OCI-LY1 (cell line): ENCODE results near the gene ACOT12.

Source experiments
- EZH2 ChIP-seq: fragments of 200-600 bp; sonication (generic), shearing (Covaris generic); IDR thresholded peaks from 2 replicates; pipeline ENCODE4 v1.8.0; 2017; ENCODE audit warnings: borderline replicate concordance, mixed run types, mild to moderate bottlenecking, antibody characterized with exemption, low read length, moderate library complexity, mixed read lengths
- TF ChIP-seq, protein P1 (sequence below): fragments of 200-600 bp; sonication (generic), shearing (Covaris generic); IDR thresholded peaks from 2 replicates; pipeline ENCODE4 v1.5.1; 2017; ENCODE audit warnings: mild to moderate bottlenecking, antibody characterized with exemption, low read length, moderate library complexity, mixed read lengths

DNA sequence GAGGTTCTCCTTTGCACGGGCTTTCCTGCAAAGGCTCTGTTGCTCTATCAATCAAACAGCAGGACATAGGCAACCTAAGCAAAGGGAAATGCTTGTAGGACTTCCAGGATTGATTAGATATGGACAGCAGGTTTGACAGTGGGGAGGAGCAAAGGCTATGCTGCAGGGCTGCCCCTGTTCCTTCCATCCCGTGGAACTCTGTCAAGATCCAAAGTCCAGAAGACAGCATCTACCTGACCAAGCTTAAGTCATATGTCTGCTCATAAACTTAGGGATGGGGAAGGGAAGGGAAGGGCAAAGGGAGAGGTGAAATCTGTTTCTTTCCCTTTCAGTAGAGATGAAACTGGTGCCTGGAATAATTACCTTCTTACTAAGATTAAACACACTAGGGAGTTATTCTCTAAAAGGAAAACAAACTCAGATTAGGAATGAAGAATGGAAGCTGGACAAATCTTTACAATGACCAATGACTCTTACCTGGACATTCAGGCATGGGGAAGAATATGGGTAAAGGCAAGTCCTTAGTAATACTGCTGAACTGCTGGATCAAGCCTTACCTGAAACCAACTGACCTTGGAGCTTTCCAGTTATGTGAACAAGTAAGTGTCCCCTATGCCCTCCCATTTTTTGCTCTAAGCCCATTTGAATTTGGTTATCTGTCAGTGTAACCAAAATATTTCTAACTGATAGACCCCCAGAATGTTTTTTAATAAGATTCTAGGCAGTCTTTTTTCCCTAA, 8.4 kb upstream of the ACOT12 start:
- no peak for TF ChIP-seq EZH2
- TF ChIP-seq, protein P1, sequence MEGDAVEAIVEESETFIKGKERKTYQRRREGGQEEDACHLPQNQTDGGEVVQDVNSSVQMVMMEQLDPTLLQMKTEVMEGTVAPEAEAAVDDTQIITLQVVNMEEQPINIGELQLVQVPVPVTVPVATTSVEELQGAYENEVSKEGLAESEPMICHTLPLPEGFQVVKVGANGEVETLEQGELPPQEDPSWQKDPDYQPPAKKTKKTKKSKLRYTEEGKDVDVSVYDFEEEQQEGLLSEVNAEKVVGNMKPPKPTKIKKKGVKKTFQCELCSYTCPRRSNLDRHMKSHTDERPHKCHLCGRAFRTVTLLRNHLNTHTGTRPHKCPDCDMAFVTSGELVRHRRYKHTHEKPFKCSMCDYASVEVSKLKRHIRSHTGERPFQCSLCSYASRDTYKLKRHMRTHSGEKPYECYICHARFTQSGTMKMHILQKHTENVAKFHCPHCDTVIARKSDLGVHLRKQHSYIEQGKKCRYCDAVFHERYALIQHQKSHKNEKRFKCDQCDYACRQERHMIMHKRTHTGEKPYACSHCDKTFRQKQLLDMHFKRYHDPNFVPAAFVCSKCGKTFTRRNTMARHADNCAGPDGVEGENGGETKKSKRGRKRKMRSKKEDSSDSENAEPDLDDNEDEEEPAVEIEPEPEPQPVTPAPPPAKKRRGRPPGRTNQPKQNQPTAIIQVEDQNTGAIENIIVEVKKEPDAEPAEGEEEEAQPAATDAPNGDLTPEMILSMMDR, result no peak
